Measurements from ENCODE around the gene DNAH3. TPM values are rescaled to one million over a fixed set of nuclear protein-coding genes. Genes with fewer than 3 reads are reported as not detected.
"Not testable (repeated sequence)": the region's sequence is repeated elsewhere in the genome, so short reads cannot be mapped to it uniquely, and the experiment has no call there.

DNAH3 gene
- total RNA-seq, 2 experiments from 2014 or later = not detected

DNA sequence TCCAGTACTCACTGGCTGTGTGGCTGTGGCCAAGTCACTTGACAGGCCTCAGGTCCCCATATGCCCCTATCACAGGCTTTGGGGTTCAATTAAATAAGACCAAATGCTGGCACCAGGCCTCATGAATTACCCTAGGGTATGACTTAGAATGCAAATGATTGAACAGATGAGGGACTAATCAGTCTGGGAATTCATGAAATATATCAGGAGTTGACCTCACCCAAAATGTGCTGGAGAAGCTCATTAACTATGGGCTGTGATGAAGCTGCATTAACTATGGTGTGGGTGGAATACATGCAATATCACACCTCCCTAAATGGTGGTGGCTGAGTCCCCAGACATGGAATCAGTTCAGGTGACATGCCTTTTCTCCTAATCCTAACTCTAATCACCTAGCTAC lies 72.1 kb downstream of the DNAH3 start:
- H3K4me1 Mint-ChIP-seq (ENCODE audit: low read depth) = no peaks in the 10 kb centered on the region
- CTCF ChIA-PET = no interaction called here

DNA sequence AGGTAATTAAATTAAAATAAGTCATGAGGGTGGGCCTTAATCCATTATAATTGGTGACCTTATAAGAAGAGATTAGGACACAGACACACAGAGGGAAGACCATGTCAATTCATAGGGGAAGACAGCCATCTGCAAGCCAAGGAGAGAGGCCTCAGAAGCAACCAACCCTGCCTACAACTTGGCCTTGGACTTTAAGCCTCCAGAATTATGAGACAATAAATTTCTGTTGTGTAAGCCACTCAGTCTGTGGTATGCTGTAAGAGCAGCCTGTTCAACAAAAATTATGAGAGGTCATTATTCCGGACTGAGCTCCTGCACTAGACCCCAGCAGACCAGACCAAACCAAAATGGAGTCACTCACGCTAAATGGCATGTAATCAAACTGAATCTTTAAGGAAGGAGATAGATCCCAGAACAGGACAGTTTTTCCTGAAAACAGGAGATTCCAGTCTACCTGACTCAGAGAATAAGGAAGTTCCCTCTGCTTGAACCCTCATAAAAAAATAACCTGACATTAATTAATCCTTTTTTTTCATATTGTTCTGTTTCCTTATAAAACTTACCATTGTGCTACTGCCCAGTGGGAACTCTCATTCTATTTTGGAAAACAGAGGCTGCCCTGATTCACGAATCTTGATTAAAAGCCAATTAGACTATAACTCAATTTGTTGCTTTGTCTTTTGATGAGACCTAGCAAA lies 74.3 kb downstream of the DNAH3 start:
- Mint-ChIP-seq H3K36me3 (no peaks in the 10 kb centered on the region), H3K27ac (no peak overlapping the region), H3K9me3 (no peaks in the 10 kb centered on the region), H3K4me3 (no peak overlapping the region), H3K27me3 (no peaks in the 10 kb centered on the region), H3K4me1 (ENCODE audit: low read depth) (no peaks in the 10 kb centered on the region)
- no peak for DNase-seq
- intact Hi-C loops (cut with micrococcal nuclease) = no loop called here
- CTCF ChIA-PET = no interaction called here
- POLR2A ChIA-PET = no interaction called here

More for the DNA sequence above, 72.1 kb downstream of the DNAH3 start:
- no peaks in the 10 kb centered on the region for H3K36me3 Mint-ChIP-seq
- DNase-seq = no peak
- no peak overlapping the region for H3K4me3 Mint-ChIP-seq
- POLR2A ChIA-PET = no interaction called here
- H3K27ac Mint-ChIP-seq = no peak overlapping the region
- H3K27me3 Mint-ChIP-seq = no peaks in the 10 kb centered on the region
- intact Hi-C loops (cut with micrococcal nuclease) = no loop called here
- no peaks in the 10 kb centered on the region for H3K9me3 Mint-ChIP-seq

DNA sequence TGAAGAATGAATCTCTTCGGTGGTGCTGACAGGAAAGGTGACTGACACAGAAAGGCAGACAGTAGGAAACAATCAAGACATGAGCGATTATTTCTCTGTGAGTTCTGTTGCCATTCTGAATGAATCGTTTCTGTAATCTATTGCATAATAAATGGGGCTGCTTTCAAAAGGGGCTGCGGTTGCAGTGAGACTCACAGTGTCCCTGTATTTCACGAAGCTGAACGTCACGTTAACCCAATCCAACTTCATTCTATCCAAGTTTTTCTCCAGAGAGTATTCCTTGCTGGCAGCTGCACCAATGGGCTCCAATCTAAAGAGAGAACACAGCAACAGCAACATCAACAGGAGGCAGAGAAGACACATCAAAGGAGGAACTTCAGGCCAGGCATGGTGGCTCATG lies 75.4 kb downstream of the DNAH3 start:
- no peaks in the 10 kb centered on the region for H3K9me3 Mint-ChIP-seq
- ChIA-PET CTCF (interaction anchor here (0.8 kb wide), 1 partner anchor 9 kb away, joined by 3 read pairs; no protein-coding TSS in a partner anchor), POLR2A (no interaction called here)
- H3K4me3 Mint-ChIP-seq = no peak overlapping the region
- no peaks in the 10 kb centered on the region for H3K4me1 Mint-ChIP-seq (ENCODE audit: low read depth)
- no peak for DNase-seq
- intact Hi-C loops (cut with micrococcal nuclease) = no loop called here
- H3K27ac Mint-ChIP-seq = no peak overlapping the region
- H3K36me3 Mint-ChIP-seq = no peaks in the 10 kb centered on the region
- H3K27me3 Mint-ChIP-seq = no peaks in the 10 kb centered on the region

DNA sequence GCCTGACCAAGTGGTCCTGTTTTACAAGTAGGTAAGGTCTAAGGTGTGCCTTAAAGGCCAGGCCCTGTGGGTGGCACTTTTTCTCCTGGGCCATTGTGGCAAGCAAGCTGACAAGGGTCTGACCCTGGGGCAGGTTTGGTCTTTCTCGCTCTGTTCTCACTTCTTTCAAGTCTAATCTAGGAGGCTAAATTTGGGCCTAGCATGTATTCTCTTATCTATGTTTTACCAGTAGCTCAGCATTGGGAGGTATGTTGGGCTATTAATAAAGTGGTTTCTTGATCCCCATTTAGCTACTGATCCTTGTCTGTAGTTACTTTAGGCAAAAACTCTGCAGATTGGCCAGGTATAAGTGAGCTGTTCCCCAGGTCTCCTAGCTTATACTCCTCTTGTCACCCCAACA lies 77.7 kb downstream of the DNAH3 start:
- Mint-ChIP-seq H3K4me3 (no peak overlapping the region), H3K4me1 (ENCODE audit: low read depth) (no peaks in the 10 kb centered on the region), H3K36me3 (no peaks in the 10 kb centered on the region), H3K9me3 (no peaks in the 10 kb centered on the region), H3K27ac (no peak overlapping the region), H3K27me3 (no peaks in the 10 kb centered on the region)
- POLR2A ChIA-PET = no interaction called here
- DNase-seq = no peak
- intact Hi-C loops (cut with micrococcal nuclease) = no loop called here
- CTCF ChIA-PET = interaction anchor here (1.0 to 1.6 kb wide), 3 partner anchors 8 to 223 kb away, joined by 3 to 4 read pairs (median 3); no protein-coding TSS in a partner anchor

DNA sequence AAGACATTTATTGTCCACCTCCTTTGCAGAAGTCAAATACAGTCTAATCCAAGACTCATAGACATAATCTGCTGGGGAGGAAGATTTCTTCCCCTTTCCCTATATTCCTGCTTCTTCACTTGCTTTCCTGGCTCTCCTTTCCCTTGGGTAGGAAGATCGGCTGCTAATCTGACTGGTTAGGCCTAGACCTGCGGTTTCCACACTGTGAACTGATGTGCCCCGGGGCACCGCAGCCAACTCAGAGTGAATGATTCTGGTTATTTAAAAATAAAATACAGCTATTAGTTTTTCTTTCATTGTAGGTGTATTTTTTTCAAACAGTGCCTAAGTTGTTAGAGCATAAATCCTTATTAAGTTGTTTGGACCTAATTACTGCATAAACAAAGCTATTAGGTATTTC lies 78.9 kb downstream of the DNAH3 start:
- no peaks in the 10 kb centered on the region for H3K4me1 Mint-ChIP-seq (ENCODE audit: low read depth)
- ChIA-PET CTCF (interaction anchor here (1.3 to 1.6 kb wide), 3 partner anchors 10 to 221 kb away, joined by 3 to 4 read pairs (median 3); no protein-coding TSS in a partner anchor), POLR2A (no interaction called here)
- H3K9me3 Mint-ChIP-seq = no peaks in the 10 kb centered on the region
- no peaks in the 10 kb centered on the region for H3K27me3 Mint-ChIP-seq
- DNase-seq = no peak
- H3K4me3 Mint-ChIP-seq = no peak overlapping the region
- no peaks in the 10 kb centered on the region for H3K36me3 Mint-ChIP-seq
- no peak overlapping the region for H3K27ac Mint-ChIP-seq
- intact Hi-C loops (cut with micrococcal nuclease) = no loop called here

DNA sequence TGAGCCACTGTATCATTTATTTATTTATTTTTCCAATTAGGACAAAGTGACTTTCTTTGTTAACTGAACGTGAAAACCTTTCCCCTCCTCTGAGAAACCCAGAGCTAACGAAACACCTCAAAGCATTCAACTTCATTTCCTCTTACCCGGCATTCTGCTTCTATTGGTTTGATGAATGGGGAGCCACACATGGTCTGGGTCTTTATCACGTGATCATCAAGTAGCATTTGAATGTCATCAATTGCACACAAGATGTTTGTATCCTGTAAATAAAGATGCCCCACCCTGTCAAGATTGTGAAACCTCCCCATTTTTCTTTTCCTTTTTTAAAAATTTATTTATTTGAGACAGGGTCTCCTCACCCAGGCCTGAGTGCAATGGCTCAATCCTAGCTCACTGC lies 80.1 kb downstream of the DNAH3 start:
- ChIA-PET POLR2A (no interaction called here), CTCF (interaction anchor here (1.4 kb wide), 1 partner anchor 220 kb away, joined by 3 read pairs; no protein-coding TSS in a partner anchor)
- intact Hi-C loops (cut with micrococcal nuclease) = no loop called here

DNA sequence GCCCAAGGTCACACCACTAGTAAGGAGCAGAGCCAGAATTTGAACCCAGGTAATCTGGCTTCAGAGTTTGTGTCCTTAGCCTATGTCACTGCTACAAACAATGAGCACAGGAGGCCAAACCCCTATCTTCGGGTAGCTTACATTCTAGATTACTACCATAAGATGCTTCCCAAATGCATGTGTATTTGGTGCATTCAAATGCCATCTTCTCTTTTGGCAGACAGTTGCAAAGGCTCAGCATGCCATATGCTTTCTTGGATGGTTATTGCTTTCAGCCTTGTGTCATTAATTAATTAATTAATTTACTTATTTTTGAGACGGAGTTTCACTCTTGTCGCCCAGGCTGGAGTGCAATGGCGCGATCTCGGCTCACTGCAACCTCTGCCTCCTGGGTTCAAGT lies 80.7 kb downstream of the DNAH3 start:
- Mint-ChIP-seq H3K9me3 (no peaks in the 10 kb centered on the region), H3K4me1 (ENCODE audit: low read depth) (no peaks in the 10 kb centered on the region), H3K27ac (no peak overlapping the region), H3K36me3 (no peaks in the 10 kb centered on the region), H3K27me3 (peaks cover 3% of the 10 kb centered on the region), H3K4me3 (no peak overlapping the region)
- POLR2A ChIA-PET = no interaction called here
- intact Hi-C loops (cut with micrococcal nuclease) = no loop called here
- CTCF ChIA-PET = no interaction called here
- no peak for DNase-seq

More for the DNA sequence above, 80.1 kb downstream of the DNAH3 start:
- H3K27me3 Mint-ChIP-seq = peaks cover 3% of the 10 kb centered on the region
- H3K36me3 Mint-ChIP-seq = no peaks in the 10 kb centered on the region
- no peak overlapping the region for H3K4me3 Mint-ChIP-seq
- DNase-seq = no peak
- H3K4me1 Mint-ChIP-seq (ENCODE audit: low read depth) = no peaks in the 10 kb centered on the region
- no peak overlapping the region for H3K27ac Mint-ChIP-seq
- H3K9me3 Mint-ChIP-seq = no peaks in the 10 kb centered on the region

DNA sequence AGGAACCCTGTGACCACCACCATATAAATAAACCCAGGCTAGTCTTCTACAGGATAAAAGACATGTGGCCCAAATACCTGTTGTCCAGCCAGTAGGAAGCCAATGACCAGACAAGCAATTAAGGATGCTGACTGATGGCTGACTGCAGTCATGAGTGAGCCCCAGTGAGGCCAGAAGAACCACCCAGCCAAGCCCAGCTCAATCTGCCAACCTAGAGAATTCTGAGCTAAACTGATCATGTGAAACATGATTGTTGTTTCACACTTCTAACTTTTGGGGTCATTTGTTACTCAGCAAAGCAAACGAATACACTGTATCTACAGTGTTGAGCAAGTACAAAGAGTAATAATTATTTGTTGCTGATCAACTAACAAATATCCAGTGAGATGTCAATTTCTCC lies 86.4 kb downstream of the DNAH3 start:
- ChIA-PET CTCF (no interaction called here), POLR2A (no interaction called here)
- H3K4me3 Mint-ChIP-seq = no peak overlapping the region
- no peak overlapping the region for H3K27ac Mint-ChIP-seq
- DNase-seq = no peak
- H3K36me3 Mint-ChIP-seq = no peaks in the 10 kb centered on the region
- intact Hi-C loops (cut with micrococcal nuclease) = no loop called here
- no peaks in the 10 kb centered on the region for H3K4me1 Mint-ChIP-seq (ENCODE audit: low read depth)
- no peaks in the 10 kb centered on the region for H3K9me3 Mint-ChIP-seq
- H3K27me3 Mint-ChIP-seq = peaks cover 3% of the 10 kb centered on the region

DNA sequence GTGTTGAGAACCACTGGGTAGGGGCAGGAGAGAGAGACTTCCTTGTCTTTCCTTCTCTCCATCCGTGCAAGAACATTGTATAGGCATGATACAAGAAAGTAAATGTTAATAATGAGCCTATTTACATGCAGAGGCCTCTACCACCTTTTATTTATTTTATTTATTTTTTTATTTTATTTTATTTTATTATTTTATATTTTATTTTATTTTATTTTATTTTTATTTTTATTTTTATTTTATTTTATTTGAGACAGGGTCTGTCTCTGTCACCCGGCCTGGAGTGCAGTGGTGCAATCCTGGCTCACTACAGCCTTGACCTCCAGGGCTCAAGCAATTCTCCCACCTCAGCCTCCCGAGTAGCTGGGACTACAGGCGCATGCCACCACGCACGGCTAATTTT lies 87.3 kb downstream of the DNAH3 start:
- intact Hi-C loops (cut with micrococcal nuclease); CTCF ChIA-PET: not testable (repeated sequence)

DNA sequence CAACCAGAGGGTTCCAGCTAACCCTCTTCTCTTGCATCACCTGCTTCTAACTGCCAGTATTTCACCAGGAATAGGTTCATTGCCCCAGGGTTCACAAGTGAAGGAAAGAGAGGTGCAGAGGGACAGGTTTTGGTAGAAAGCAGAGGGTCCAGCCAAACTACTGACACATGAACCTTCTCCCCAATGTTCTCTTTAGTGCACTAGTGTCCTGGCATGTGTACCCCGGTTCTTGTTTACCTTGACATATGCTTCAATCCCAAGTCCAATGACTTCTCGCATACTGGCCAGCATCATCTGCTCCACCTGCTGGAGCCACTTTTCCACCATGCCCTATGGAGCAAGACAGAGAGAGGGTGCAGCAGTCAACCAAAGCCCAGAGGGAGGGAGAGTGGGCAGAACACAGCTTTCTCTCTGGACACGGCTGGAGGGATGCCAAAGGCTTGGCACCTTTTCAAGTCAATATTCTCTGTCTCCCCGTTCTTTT lies 90.6 kb downstream of the DNAH3 start:
- ChIA-PET CTCF (no interaction called here), POLR2A (no interaction called here)
- Mint-ChIP-seq H3K27ac (no peak overlapping the region), H3K36me3 (no peaks in the 10 kb centered on the region), H3K27me3 (peaks cover 6% of the 10 kb centered on the region), H3K4me1 (ENCODE audit: low read depth) (no peaks in the 10 kb centered on the region), H3K4me3 (no peak overlapping the region), H3K9me3 (no peaks in the 10 kb centered on the region)
- intact Hi-C loops (cut with micrococcal nuclease) = no loop called here
- DNase-seq = no peak

More for the DNA sequence above, 87.3 kb downstream of the DNAH3 start:
- H3K36me3 Mint-ChIP-seq; H3K27ac Mint-ChIP-seq; DNase-seq; H3K9me3 Mint-ChIP-seq; H3K4me1 Mint-ChIP-seq (ENCODE audit: low read depth); H3K27me3 Mint-ChIP-seq; POLR2A ChIA-PET; H3K4me3 Mint-ChIP-seq: not testable (repeated sequence)

DNA sequence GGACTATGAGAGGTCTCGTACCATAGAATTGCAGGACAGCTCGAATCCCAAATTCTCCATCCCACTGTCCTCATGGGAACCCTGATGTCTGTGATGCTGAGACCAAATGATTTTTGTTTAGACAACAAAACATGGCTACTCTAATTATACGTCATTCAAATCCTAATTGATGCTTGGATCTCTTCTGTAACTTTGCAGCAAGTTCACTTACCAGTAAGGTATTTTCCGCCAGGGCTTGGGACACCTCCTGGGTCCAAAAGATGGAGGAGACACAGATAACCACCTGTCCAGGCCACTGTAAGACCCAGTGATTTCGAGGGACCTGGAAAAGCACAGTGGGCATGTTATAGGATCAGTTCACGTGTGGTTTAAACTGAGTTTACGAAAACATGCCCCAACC lies 92.8 kb downstream of the DNAH3 start:
- peaks cover 10% of the 10 kb centered on the region for H3K27me3 Mint-ChIP-seq

DNA sequence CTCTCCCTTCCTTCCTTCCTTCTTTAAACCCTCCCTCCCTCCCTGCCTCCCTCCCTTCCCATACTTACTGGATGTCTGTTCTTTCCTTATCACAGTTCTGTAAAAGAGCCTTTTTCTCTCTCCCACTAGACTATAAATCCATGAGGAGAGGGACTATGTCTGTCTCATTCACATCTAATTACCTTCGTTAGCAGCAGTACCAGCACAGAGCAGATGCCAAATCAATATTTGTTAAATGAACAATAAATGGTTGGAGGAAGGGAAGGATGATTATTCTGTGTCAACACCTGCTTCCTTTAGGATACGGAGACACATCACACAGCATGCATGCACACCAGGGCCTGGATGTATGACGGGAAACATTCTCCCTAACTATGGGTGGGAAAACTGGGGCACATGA lies 94.2 kb downstream of the DNAH3 start:
- no peak overlapping the region for H3K4me3 Mint-ChIP-seq
- CTCF ChIA-PET = no interaction called here
- no peaks in the 10 kb centered on the region for H3K9me3 Mint-ChIP-seq
- intact Hi-C loops (cut with micrococcal nuclease) = no loop called here
- POLR2A ChIA-PET = no interaction called here
- H3K36me3 Mint-ChIP-seq = no peaks in the 10 kb centered on the region
- no peak overlapping the region for H3K27ac Mint-ChIP-seq
- no peaks in the 10 kb centered on the region for H3K4me1 Mint-ChIP-seq (ENCODE audit: low read depth)
- no peak for DNase-seq
- peaks cover 14% of the 10 kb centered on the region for H3K27me3 Mint-ChIP-seq

More for the DNA sequence above, 92.8 kb downstream of the DNAH3 start:
- no peak for DNase-seq
- Mint-ChIP-seq H3K4me3 (no peak overlapping the region), H3K36me3 (no peaks in the 10 kb centered on the region), H3K9me3 (no peaks in the 10 kb centered on the region), H3K27ac (no peak overlapping the region), H3K4me1 (ENCODE audit: low read depth) (no peaks in the 10 kb centered on the region)
- POLR2A ChIA-PET = no interaction called here
- intact Hi-C loops (cut with micrococcal nuclease) = no loop called here
- CTCF ChIA-PET = no interaction called here

DNA sequence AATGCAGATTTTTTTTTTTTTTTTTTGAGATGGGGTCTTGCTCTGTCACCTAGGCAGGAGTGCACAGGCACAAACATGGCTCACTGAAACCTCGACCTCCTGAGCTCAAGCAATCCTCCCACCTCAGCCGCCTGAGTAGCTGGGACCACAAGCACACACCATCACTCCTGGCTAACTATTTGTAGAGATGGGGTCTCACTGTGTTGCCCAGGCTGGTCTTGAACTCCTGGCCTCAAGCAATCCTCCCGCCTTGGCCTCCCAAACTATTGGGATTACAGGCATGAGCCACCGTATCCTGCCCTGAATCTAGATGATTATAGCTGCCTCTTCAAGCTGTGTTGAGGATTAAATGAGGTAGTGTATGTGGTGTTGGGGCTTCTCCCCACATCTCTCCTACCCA lies 94.9 kb downstream of the DNAH3 start:
- intact Hi-C loops (cut with micrococcal nuclease); H3K36me3 Mint-ChIP-seq; CTCF ChIA-PET; H3K9me3 Mint-ChIP-seq; H3K27ac Mint-ChIP-seq; H3K4me1 Mint-ChIP-seq (ENCODE audit: low read depth); H3K4me3 Mint-ChIP-seq; POLR2A ChIA-PET; DNase-seq: not testable (repeated sequence)
- peaks cover 18% of the 10 kb centered on the region for H3K27me3 Mint-ChIP-seq

All from activated CD4-positive, alpha-beta memory T cell treated with anti-CD3 and anti-CD28 coated beads for 36 hours (primary cell).